ENCODE results near the gene DLX1.
"Not testable (repeated sequence)": the region's sequence is repeated elsewhere in the genome, so short reads cannot be mapped to it uniquely, and the experiment has no call there.

Gene DLX1

DNA sequence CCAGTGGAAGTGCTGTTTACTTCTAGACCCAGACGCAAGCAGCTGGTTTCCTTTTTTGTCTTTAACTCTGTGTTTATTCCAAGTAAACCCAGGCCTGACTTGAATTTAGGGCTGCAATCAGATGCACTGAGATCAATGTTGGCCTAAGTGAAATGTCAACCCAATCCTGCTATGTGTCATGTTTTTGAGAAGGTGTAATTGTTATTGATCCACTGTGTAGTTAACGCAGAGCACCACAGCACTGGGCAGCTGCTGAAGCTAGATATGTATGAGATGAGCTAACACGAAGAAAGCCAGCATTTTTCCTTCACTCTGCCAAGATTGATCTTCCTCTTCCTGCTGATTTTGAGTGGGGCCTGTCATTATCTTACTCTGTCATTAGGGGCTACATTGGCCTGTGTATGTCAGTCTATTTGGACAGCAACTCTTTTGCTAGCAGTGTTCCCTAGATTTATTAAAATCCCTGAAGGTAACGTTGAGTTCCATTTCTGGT, 18.9 kb upstream of the DLX1 start:
- Histone ChIP-seq H3K27me3 (ENCODE audit: control insufficient read depth, insufficient read depth, low read length) (no peaks in the 10 kb centered on the region), H3K4me1 (ENCODE audit: control insufficient read depth, insufficient read depth, low read length) (no peaks in the 10 kb centered on the region), H3K4me3 (ENCODE audit: low read depth, low read length) (no peak overlapping the region), H3K9ac (ENCODE audit: low read length) (no peak overlapping the region), H3K27ac (ENCODE audit: low read depth, low read length) (no peak overlapping the region), H3K36me3 (ENCODE audit: control insufficient read depth, insufficient read depth, low read length) (no peaks in the 10 kb centered on the region), H3K9me3 (ENCODE audit: control insufficient read depth, insufficient read depth, low read depth, low read length) (no peaks in the 10 kb centered on the region)

DNA sequence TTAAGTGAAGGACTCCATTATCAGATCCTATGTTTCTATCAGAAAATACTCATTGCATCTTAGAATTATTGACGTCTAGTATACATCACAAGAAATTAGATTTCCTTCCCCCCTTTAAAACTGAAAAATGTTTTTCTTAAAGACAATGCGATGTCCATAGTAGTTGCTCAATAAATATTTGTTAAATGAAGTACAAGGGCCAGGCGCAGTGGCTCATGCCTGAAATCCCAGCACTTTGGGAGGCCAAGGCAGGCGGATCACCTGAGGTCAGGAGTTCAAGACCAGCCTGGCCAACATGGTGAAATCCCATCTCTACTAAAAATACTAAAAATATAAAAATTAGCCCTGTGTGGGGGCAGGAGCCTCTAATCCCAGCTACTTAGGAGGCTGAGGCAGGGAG, 17.4 kb upstream of the DLX1 start:
- H3K4me1 ChIP-seq (ENCODE audit: control insufficient read depth, insufficient read depth, low read length); H3K27me3 ChIP-seq (ENCODE audit: control insufficient read depth, insufficient read depth, low read length); H3K27ac ChIP-seq (ENCODE audit: low read depth, low read length); H3K9ac ChIP-seq (ENCODE audit: low read length); H3K4me3 ChIP-seq (ENCODE audit: low read depth, low read length); H3K9me3 ChIP-seq (ENCODE audit: control insufficient read depth, insufficient read depth, low read depth, low read length); H3K36me3 ChIP-seq (ENCODE audit: control insufficient read depth, insufficient read depth, low read length): not testable (repeated sequence)

DNA sequence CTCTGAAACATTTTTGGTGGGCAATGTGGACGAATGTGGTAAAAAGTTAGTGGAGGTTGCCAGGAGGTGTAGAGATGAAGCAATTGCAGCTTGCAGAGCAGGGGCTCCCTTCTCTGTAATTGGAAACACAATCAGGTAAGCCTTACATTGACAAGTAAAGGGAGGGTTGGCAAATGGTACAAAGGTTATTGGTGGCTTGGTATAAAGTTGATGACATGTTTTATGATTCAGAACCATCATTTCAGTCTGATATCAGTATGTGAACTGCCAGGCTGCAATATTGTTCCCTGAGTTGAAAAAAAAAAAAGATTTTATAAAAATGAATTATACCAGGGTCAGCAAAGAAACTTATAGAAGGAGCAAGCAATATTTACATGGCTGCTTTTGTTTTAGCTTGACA, 14.4 kb upstream of the DLX1 start:
- Histone ChIP-seq H3K27ac (ENCODE audit: low read depth, low read length) (no peak overlapping the region), H3K27me3 (ENCODE audit: control insufficient read depth, insufficient read depth, low read length) (peaks cover 10% of the 10 kb centered on the region; the same call in 1 of the 2 replicates), H3K4me1 (ENCODE audit: control insufficient read depth, insufficient read depth, low read length) (no peaks in the 10 kb centered on the region), H3K9ac (ENCODE audit: low read length) (no peak overlapping the region), H3K4me3 (ENCODE audit: low read depth, low read length) (no peak overlapping the region), H3K9me3 (ENCODE audit: control insufficient read depth, insufficient read depth, low read depth, low read length) (no peaks in the 10 kb centered on the region), H3K36me3 (ENCODE audit: control insufficient read depth, insufficient read depth, low read length) (no peaks in the 10 kb centered on the region)

DNA sequence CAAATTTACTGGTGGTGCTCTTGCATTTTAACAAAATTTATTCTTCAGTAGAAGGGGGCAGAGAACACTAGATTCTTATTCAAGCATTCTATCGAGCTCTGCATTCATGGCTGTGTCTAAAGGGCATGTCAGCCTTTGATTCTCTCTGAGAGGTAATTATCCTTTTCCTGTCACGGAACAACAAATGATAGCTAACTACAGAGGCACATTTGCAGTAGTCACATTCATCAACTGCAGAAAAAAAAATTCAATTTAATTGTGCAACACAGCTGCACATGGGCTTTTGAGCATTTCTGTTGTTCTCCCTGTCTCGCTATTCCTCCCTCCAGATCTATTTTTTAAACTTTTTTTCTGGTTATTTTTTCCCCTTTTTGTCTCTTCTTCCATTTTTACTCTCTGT, 13.0 kb upstream of the DLX1 start:
- no peaks in the 10 kb centered on the region for H3K4me1 ChIP-seq (ENCODE audit: control insufficient read depth, insufficient read depth, low read length)
- H3K9me3 ChIP-seq (ENCODE audit: control insufficient read depth, insufficient read depth, low read depth, low read length): no peaks in the 10 kb centered on the region
- no peaks in the 10 kb centered on the region for H3K36me3 ChIP-seq (ENCODE audit: control insufficient read depth, insufficient read depth, low read length)
- no peak overlapping the region for H3K4me3 ChIP-seq (ENCODE audit: low read depth, low read length)
- no peak overlapping the region for H3K27ac ChIP-seq (ENCODE audit: low read depth, low read length)
- H3K9ac ChIP-seq (ENCODE audit: low read length): no peak overlapping the region
- H3K27me3 ChIP-seq (ENCODE audit: control insufficient read depth, insufficient read depth, low read length): peaks cover 20% of the 10 kb centered on the region; the same call in 1 of the 2 replicates

DNA sequence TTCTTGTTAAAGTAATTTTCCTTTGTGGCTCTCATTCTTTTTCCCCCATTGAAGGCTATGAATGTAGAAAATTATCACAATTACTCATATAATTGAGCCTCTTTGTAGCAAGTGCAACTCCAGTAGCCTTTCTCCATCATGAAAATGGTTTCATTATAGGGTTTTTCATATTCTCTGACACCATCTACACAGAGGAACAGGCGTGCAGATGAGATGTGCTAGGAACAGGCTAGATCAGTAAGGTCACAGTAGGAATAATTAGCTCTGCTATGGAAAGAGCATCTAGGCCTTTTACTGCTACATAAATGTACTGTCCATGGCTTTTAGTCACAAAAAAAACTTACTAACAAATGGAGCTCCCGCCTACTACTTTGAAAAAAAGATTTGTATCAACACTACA, 12.6 kb upstream of the DLX1 start:
- Histone ChIP-seq H3K4me1 (ENCODE audit: control insufficient read depth, insufficient read depth, low read length) (no peaks in the 10 kb centered on the region), H3K9me3 (ENCODE audit: control insufficient read depth, insufficient read depth, low read depth, low read length) (no peaks in the 10 kb centered on the region), H3K4me3 (ENCODE audit: low read depth, low read length) (no peak overlapping the region), H3K9ac (ENCODE audit: low read length) (no peak overlapping the region), H3K27ac (ENCODE audit: low read depth, low read length) (no peak overlapping the region), H3K36me3 (ENCODE audit: control insufficient read depth, insufficient read depth, low read length) (no peaks in the 10 kb centered on the region), H3K27me3 (ENCODE audit: control insufficient read depth, insufficient read depth, low read length) (peaks cover 24% of the 10 kb centered on the region)

DNA sequence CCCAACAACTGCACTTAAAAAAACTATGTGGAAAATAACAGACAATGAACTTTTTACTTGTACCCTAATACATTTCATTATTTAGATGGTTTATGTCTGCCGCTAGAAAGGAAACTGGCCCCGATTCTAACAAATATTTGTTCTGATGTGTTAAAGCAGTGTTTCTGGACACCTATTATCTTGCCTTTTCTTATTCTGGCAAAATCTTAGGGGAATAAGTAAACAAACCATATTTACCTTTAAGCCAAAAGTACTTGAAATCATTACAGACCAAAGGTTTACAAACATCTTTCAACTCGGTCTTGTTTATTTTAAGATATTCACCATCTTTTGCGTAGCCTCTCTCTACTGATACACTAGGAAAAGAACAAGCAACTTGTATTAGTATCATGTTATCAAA, 11.8 kb upstream of the DLX1 start:
- H3K27ac ChIP-seq (ENCODE audit: low read depth, low read length): no peak overlapping the region
- H3K9ac ChIP-seq (ENCODE audit: low read length): no peak overlapping the region
- H3K4me3 ChIP-seq (ENCODE audit: low read depth, low read length): no peak overlapping the region
- peaks cover 32% of the 10 kb centered on the region for H3K27me3 ChIP-seq (ENCODE audit: control insufficient read depth, insufficient read depth, low read length)
- no peaks in the 10 kb centered on the region for H3K9me3 ChIP-seq (ENCODE audit: control insufficient read depth, insufficient read depth, low read depth, low read length)
- H3K36me3 ChIP-seq (ENCODE audit: control insufficient read depth, insufficient read depth, low read length): no peaks in the 10 kb centered on the region
- H3K4me1 ChIP-seq (ENCODE audit: control insufficient read depth, insufficient read depth, low read length): no peaks in the 10 kb centered on the region

DNA sequence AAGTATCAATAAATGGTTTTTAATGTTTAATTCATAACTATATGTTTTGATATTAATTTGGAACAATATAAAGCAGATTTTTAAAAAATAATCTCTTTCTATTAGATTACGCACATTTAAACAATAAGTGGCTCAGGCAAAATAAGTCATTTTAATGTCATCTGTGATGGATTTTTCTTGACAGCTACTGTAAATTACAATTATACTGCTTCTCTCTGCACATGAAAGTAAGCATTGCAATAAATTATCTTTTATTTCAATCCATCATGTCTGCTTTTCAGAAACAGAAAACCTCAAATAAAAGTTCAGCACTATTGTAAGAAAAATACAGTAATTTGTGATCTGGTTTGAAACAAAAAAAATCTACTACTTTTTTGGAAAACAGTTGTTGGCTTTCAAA, 11.1 kb upstream of the DLX1 start:
- H3K9ac ChIP-seq (ENCODE audit: low read length): no peak overlapping the region
- no peaks in the 10 kb centered on the region for H3K36me3 ChIP-seq (ENCODE audit: control insufficient read depth, insufficient read depth, low read length)
- H3K27me3 ChIP-seq (ENCODE audit: control insufficient read depth, insufficient read depth, low read length): peaks cover 39% of the 10 kb centered on the region
- H3K9me3 ChIP-seq (ENCODE audit: control insufficient read depth, insufficient read depth, low read depth, low read length): no peaks in the 10 kb centered on the region
- H3K27ac ChIP-seq (ENCODE audit: low read depth, low read length): no peak overlapping the region
- no peak overlapping the region for H3K4me3 ChIP-seq (ENCODE audit: low read depth, low read length)
- no peaks in the 10 kb centered on the region for H3K4me1 ChIP-seq (ENCODE audit: control insufficient read depth, insufficient read depth, low read length)

DNA sequence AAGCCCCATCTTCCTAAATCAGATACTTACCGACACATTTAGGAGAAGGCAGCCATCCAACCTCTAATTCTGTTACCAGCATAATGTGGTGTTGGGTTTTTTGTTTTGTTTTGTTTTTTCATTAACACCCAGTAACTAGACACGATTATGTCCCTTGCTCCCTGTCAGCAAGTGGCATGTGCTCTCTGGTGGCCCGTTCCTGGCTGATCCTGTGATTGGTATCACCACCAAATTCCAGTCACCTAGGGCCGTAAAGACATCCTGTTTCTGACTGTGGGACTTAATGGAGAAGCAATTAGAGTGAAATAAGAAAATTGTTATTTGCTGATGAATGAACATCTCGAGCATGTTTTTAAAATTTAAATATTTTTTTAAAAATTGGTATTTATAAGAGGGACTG, 5.9 kb upstream of the DLX1 start:
- no peaks in the 10 kb centered on the region for H3K36me3 ChIP-seq (ENCODE audit: control insufficient read depth, insufficient read depth, low read length)
- no peak overlapping the region for H3K9ac ChIP-seq (ENCODE audit: low read length)
- H3K4me1 ChIP-seq (ENCODE audit: control insufficient read depth, insufficient read depth, low read length): peaks cover 36% of the 10 kb centered on the region
- H3K27me3 ChIP-seq (ENCODE audit: control insufficient read depth, insufficient read depth, low read length): peaks cover 91% of the 10 kb centered on the region
- no peaks in the 10 kb centered on the region for H3K9me3 ChIP-seq (ENCODE audit: control insufficient read depth, insufficient read depth, low read depth, low read length)
- H3K27ac ChIP-seq (ENCODE audit: low read depth, low read length): no peak overlapping the region
- no peak overlapping the region for H3K4me3 ChIP-seq (ENCODE audit: low read depth, low read length)

DNA sequence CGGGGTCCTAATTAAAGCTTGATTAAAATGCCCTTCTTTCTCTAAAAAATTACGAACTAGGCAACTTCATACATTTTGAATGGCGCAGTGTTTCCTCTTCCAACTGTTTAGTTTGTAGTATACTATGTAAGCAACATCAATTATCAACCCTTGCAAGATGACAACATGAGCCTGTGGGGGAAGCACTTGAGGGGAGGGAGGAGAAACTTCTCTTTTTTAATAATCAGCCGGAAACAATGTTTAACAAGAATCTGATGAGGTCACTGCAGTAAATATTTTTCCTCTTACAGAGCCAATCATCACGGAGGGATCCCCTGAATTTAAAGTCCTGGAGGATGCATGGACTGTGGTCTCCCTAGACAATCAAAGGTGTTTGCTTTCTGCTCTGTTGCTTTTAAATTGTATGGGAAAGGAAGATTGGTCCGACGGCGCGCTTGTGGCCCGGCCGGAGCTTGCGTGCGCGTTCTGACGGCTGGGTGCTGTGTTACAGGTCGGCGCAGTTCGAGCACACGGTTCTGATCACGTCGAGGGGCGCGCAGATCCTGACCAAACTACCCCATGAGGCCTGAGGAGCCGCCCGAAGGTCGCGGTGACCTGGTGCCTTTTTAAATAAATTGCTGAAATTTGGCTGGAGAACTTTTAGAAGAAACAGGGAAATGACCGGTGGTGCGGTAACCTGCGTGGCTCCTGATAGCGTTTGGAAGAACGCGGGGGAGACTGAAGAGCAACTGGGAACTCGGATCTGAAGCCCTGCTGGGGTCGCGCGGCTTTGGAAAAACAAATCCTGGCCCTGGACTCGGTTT, 5.3 kb upstream of the DLX1 start:
- no peak overlapping the region for H3K27ac ChIP-seq (ENCODE audit: low read depth, low read length)
- no peaks in the 10 kb centered on the region for H3K9me3 ChIP-seq (ENCODE audit: control insufficient read depth, insufficient read depth, low read depth, low read length)
- peak overlapping the region; percentile 43; the same call in 1 of the 2 replicates for H3K4me3 ChIP-seq (ENCODE audit: low read depth, low read length)
- H3K27me3 ChIP-seq (ENCODE audit: control insufficient read depth, insufficient read depth, low read length): peaks cover 96% of the 10 kb centered on the region
- no peak overlapping the region for H3K9ac ChIP-seq (ENCODE audit: low read length)
- H3K4me1 ChIP-seq (ENCODE audit: control insufficient read depth, insufficient read depth, low read length): peaks cover 36% of the 10 kb centered on the region
- no peaks in the 10 kb centered on the region for H3K36me3 ChIP-seq (ENCODE audit: control insufficient read depth, insufficient read depth, low read length)

DNA sequence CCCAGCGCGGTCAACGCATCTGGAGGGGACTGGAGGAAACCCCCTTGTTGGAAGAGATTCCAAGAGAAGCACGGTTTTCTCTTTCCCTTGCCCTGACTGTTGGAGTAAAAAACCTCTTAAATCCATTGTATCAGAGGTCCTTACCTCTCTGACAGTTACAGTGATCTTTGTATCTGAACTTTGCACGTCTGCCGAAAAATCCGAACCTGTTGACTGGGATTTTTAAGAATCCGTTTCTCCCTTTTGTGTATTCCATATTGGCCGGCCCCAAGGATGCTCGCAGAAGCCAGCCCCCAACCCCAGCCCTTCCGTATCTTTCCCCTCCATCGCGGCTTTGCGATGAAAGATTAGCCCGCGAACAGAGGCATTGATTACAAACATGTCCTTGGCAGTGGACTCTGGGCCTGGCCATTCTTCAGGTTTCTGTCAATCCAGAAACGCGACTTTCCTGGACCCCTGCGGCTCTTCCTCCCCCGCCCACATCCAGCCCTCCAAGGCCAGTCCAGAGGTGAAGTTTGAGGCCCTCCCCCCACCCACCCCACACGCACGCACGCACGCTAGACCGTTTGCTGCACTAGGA, 4.6 kb upstream of the DLX1 start:
- Histone ChIP-seq H3K9ac (ENCODE audit: low read length) (no peak overlapping the region), H3K9me3 (ENCODE audit: control insufficient read depth, insufficient read depth, low read depth, low read length) (no peaks in the 10 kb centered on the region), H3K36me3 (ENCODE audit: control insufficient read depth, insufficient read depth, low read length) (no peaks in the 10 kb centered on the region), H3K27ac (ENCODE audit: low read depth, low read length) (no peak overlapping the region), H3K27me3 (ENCODE audit: control insufficient read depth, insufficient read depth, low read length) (peaks cover 96% of the 10 kb centered on the region), H3K4me1 (ENCODE audit: control insufficient read depth, insufficient read depth, low read length) (peaks cover 37% of the 10 kb centered on the region), H3K4me3 (ENCODE audit: low read depth, low read length) (peak overlapping the region; percentile 43)

DNA sequence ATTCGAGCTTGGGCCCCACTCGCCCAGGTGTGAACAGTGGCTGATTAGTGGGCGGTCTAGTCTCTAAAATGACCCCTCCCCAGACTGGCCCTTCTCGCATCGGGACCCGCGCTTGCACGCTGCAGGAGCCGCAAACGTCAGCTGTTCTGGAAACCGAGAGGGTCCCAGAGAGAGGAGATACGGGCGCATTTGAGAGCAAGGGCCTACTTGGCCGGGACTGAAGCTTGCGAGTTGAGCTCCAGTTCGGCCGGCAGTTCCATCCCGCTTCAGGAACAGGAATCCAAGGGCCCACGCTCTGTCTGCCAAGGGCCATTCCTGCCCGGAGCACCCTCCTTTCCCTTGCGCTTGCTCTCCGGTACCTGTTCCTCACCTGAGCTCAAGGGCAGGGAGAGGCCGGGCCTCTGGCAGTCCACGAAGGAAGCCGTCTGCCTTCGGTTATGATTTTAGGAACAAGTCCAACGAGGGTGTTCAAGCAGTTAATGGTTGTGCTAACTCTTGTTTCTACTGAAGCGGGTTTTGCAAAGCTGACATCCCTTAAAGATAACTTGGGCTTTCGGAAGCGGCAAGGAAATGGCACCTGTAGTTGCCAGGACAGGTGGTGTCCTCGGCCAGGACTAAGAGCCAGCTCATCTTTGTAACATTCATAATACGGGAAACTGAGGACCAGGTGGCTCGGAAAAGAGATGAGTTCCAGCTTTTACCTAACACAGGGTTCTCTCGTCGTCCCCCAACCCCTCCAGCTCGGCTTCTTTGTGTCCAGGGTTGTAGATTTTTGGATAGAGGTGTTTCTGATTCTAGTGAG, 3.9 kb upstream of the DLX1 start:
- H3K4me3 ChIP-seq (ENCODE audit: low read depth, low read length): peak overlapping the region; percentile 43
- no peaks in the 10 kb centered on the region for H3K36me3 ChIP-seq (ENCODE audit: control insufficient read depth, insufficient read depth, low read length)
- no peak overlapping the region for H3K27ac ChIP-seq (ENCODE audit: low read depth, low read length)
- H3K4me1 ChIP-seq (ENCODE audit: control insufficient read depth, insufficient read depth, low read length): peaks cover 43% of the 10 kb centered on the region
- peaks cover 99% of the 10 kb centered on the region for H3K27me3 ChIP-seq (ENCODE audit: control insufficient read depth, insufficient read depth, low read length)
- H3K9ac ChIP-seq (ENCODE audit: low read length): no peak overlapping the region
- no peaks in the 10 kb centered on the region for H3K9me3 ChIP-seq (ENCODE audit: control insufficient read depth, insufficient read depth, low read depth, low read length)

Data from HUES6 (cell line).